Raji (cell line): ENCODE data around the gene BMS1.

ENCODE experiments used
- POLR2A ChIP-seq: IDR thresholded peaks from 2 replicates; pipeline ENCODE4 v1.6.1; 2011; ENCODE audit warnings: low read depth, low read length, control low read depth; ENCODE audit not compliant: insufficient read depth

The BMS1 gene

GRCh38 chr10:42878821-42879195, 96.2 kb downstream of the BMS1 start:
- no peak for TF ChIP-seq POLR2A

- TF ChIP-seq POLR2A = no peak
These were observed 97.0 kb downstream of the BMS1 start for GRCh38 chr10:42879380-42880254.

- TF ChIP-seq POLR2A = no peak
These were observed 97.6 kb downstream of the BMS1 start for GRCh38 chr10:42880255-42880620.

- no peak for TF ChIP-seq POLR2A
These were observed 100.0 kb downstream of the BMS1 start for GRCh38 chr10:42882597-42882996.
